IMR-90 (cell line): Measurements from ENCODE around the gene TFPI. TPM values are rescaled to one million over a fixed set of nuclear protein-coding genes. Genes with fewer than 3 reads are reported as not detected.
A peak's percentile ranks its signal among the peaks of the same experiment; 100 is the strongest.

Source experiments
- ATAC-seq: fragments of 200-7000 bp; cut with Tn5 transposase; 2 replicates; pipeline ENCODE4 v1.9.1; 2020; ENCODE audit warnings: low read depth, mild to moderate bottlenecking, moderate library complexity
- BruUV-seq: library from RNA; stranded (reverse); fragments of 400-500 nt; replicated peaks from 2 replicates; lab custom pipeline; 2021; lab: Mats Ljungman, UMichigan
- CTCF ChIA-PET: fragments of 300-600 bp; formaldehyde crosslinking; extraction: SDS; loops from one replicate; lab custom pipeline; 2021; ENCODE audit warnings: antibody characterized with exemption; lab: Yijun Ruan, JAX
- POLR2A ChIA-PET: fragments of 300-600 bp; sonication (Branson Sonifier 250); formaldehyde crosslinking; loops from one replicate; lab custom pipeline; 2022; ENCODE audit warnings: antibody characterized with exemption; ENCODE audit not compliant: unreplicated experiment; lab: Charles Lee
- DNase-seq: peaks from one replicate; pipeline ENCODE4 v3.0.0; 2013
- H2AFZ ChIP-seq: replicated peaks from 2 replicates; pipeline ENCODE3; 2013; ENCODE audit warnings: low read length, mild to moderate bottlenecking; ENCODE audit not compliant: poor library complexity
- H2AK5ac ChIP-seq: 2 replicates; pipeline ENCODE4 v1.6.1; 2013; ENCODE audit warnings: low read depth, low read length, inconsistent platforms
- H2AK9ac ChIP-seq: replicated peaks from 2 replicates; pipeline ENCODE3; 2013; ENCODE audit warnings: mild to moderate bottlenecking, low read depth, low read length, moderate library complexity; ENCODE audit not compliant: poor library complexity
- H2BK120ac ChIP-seq: 2 replicates; pipeline ENCODE4 v1.6.1; 2013; ENCODE audit warnings: low read depth, low read length, inconsistent platforms
- H2BK15ac ChIP-seq: 3 replicates; pipeline ENCODE4 v1.6.1; 2013; ENCODE audit warnings: low read depth, low read length, inconsistent platforms
- H2BK20ac ChIP-seq: 2 replicates; pipeline ENCODE4 v1.6.1; 2013; ENCODE audit warnings: low read depth, mild to moderate bottlenecking, inconsistent platforms, low read length, moderate library complexity
- H2BK5ac ChIP-seq: 2 replicates; pipeline ENCODE4 v1.6.1; 2013; ENCODE audit warnings: mild to moderate bottlenecking, low read depth, low read length, inconsistent platforms; ENCODE audit not compliant: poor library complexity, severe bottlenecking
- H3K14ac ChIP-seq: replicated peaks from 2 replicates; pipeline ENCODE4 v1.6.1; 2013; ENCODE audit warnings: low read depth, low read length, inconsistent platforms
- H3K18ac ChIP-seq: 2 replicates; pipeline ENCODE4 v1.6.1; 2013; ENCODE audit warnings: low read depth, low read length, control low read depth
- H3K23ac ChIP-seq: 2 replicates; pipeline ENCODE4 v1.6.1; 2013; ENCODE audit warnings: low read depth, low read length, inconsistent platforms
- H3K27ac ChIP-seq: 2 replicates; pipeline ENCODE4 v1.5.1; 2013; ENCODE audit warnings: mild to moderate bottlenecking, control low read depth, low read length; ENCODE audit not compliant: insufficient read depth
- H3K27me3 ChIP-seq: 2 replicates; pipeline ENCODE4 v1.6.1; 2013; ENCODE audit warnings: low read length; ENCODE audit not compliant: control insufficient read depth, insufficient read depth
- H3K36me3 ChIP-seq: 2 replicates; pipeline ENCODE4 v1.6.1; 2013; ENCODE audit warnings: low read length, mixed read lengths; ENCODE audit not compliant: control insufficient read depth, insufficient read depth
- H3K4ac ChIP-seq: 2 replicates; pipeline ENCODE4 v1.6.1; 2013; ENCODE audit warnings: low read depth, low read length, inconsistent platforms
- H3K4me1 ChIP-seq: 2 replicates; pipeline ENCODE4 v1.6.1; 2013; ENCODE audit warnings: low read length, mixed read lengths; ENCODE audit not compliant: control insufficient read depth, insufficient read depth
- H3K4me2 ChIP-seq: 2 replicates; pipeline ENCODE4 v1.6.1; 2013; ENCODE audit warnings: low read depth, mild to moderate bottlenecking, control low read depth, low read length, moderate library complexity
- H3K4me3 ChIP-seq: 2 replicates; pipeline ENCODE4 v1.5.1; 2013; ENCODE audit warnings: low read depth, mild to moderate bottlenecking, control low read depth, low read length, moderate library complexity; ENCODE audit not compliant: insufficient read depth
- H3K56ac ChIP-seq: 2 replicates; pipeline ENCODE4 v1.6.1; 2013; ENCODE audit warnings: low read length, inconsistent platforms; ENCODE audit not compliant: insufficient read depth; ENCODE audit errors: extremely low read depth
- H3K79me1 ChIP-seq, 2 experiments: 2 replicates each; pipeline ENCODE4 v1.6.1; 2013; ENCODE audit warnings: low read length in 2 of 2, inconsistent platforms in 1 of 2, low read depth in 1 of 2
- H3K9ac ChIP-seq: 2 replicates; pipeline ENCODE4 v1.6.1; 2013; ENCODE audit warnings: low read depth, low read length, control low read depth
- H3K9me1 ChIP-seq: 2 replicates; pipeline ENCODE4 v1.6.1; 2013; ENCODE audit warnings: low read length, inconsistent platforms; ENCODE audit not compliant: insufficient read depth
- H3K9me3 ChIP-seq: 2 replicates; pipeline ENCODE4 v1.6.1; 2013; ENCODE audit warnings: low read length; ENCODE audit not compliant: control insufficient read depth, insufficient read depth
- H4K20me1 ChIP-seq: 2 replicates; pipeline ENCODE4 v1.6.1; 2013; ENCODE audit warnings: low read length, inconsistent platforms; ENCODE audit not compliant: insufficient read depth
- H4K5ac ChIP-seq: 2 replicates; pipeline ENCODE4 v1.6.1; 2013; ENCODE audit warnings: mild to moderate bottlenecking, low read depth, low read length, control low read depth
- H4K8ac ChIP-seq, 2 experiments: 2 replicates each; pipeline ENCODE4 v1.6.1; 2013; ENCODE audit warnings: low read depth in 2 of 2, low read length in 2 of 2, control low read depth in 1 of 2, inconsistent platforms in 1 of 2
- H4K91ac ChIP-seq: 2 replicates; pipeline ENCODE4 v1.6.1; 2013; ENCODE audit warnings: low read depth, low read length, inconsistent platforms; ENCODE audit not compliant: insufficient read depth
- BHLHE40 ChIP-seq: fragments of 150-350 bp; IDR thresholded peaks from 2 replicates; pipeline ENCODE4 v1.6.1; 2016; ENCODE audit warnings: mild to moderate bottlenecking, low read depth, low read length
- CHD1 ChIP-seq: IDR thresholded peaks from 2 replicates; pipeline ENCODE4 v1.6.1; 2012; ENCODE audit warnings: low read depth, low read length, improper control_type of control experiment
- CTCF ChIP-seq: conservative IDR thresholded peaks from 2 replicates; pipeline ENCODE4 v1.5.1; 2012; ENCODE audit warnings: mild to moderate bottlenecking, low read depth, low read length, improper control_type of control experiment
- MAFK ChIP-seq: IDR thresholded peaks from 2 replicates; pipeline ENCODE4 v1.6.1; 2012; ENCODE audit warnings: low read depth, low read length, improper control_type of control experiment
- MAZ ChIP-seq: IDR thresholded peaks from 2 replicates; pipeline ENCODE4 v1.6.1; 2012; ENCODE audit warnings: low read depth, mild to moderate bottlenecking, low read length, improper control_type of control experiment, moderate library complexity, borderline replicate concordance
- MXI1 ChIP-seq: IDR thresholded peaks from 2 replicates; pipeline ENCODE4 v1.6.1; 2012; ENCODE audit warnings: low read depth, mild to moderate bottlenecking, low read length, moderate library complexity, borderline replicate concordance
- NFE2L2 ChIP-seq: fragments of 150-350 bp; IDR thresholded peaks from 2 replicates; pipeline ENCODE4 v1.6.1; 2016; ENCODE audit warnings: low read depth, mild to moderate bottlenecking, low read length
- POLR2A ChIP-seq: IDR thresholded peaks from 2 replicates; pipeline ENCODE4 v1.6.1; 2012; ENCODE audit warnings: mild to moderate bottlenecking, low read depth, low read length
- RAD21 ChIP-seq: IDR thresholded peaks from 2 replicates; pipeline ENCODE4 v1.6.1; 2012; ENCODE audit warnings: low read length, improper control_type of control experiment
- RCOR1 ChIP-seq: IDR thresholded peaks from 2 replicates; pipeline ENCODE4 v1.6.1; 2012; ENCODE audit warnings: mild to moderate bottlenecking, low read length, improper control_type of control experiment; ENCODE audit not compliant: insufficient replicate concordance
- SMC3 ChIP-seq: fragments of 150-350 bp; IDR thresholded peaks from 2 replicates; pipeline ENCODE4 v1.6.1; 2016; ENCODE audit warnings: low read depth, mild to moderate bottlenecking, antibody characterized with exemption, low read length, moderate library complexity
- WGBS, 2 experiments: methylation state at CpG; one replicate each; pipeline versions ENCODE4 v1.1.5 to v1.1.7; 2013; ENCODE audit warnings: missing lambda C conversion rate in 2 of 2; ENCODE audit not compliant: insufficient read length in 1 of 2; ENCODE audit errors: extremely low coverage in 2 of 2; 5-methylcytosine and 5-hydroxymethylcytosine counted together
- dilution Hi-C: fragments of 300-500 bp; cut with HindIII; formaldehyde crosslinking; loops from one replicate; pipeline ENCODE4 v1.14.3; 2018; ENCODE audit warnings: low sequenced_read_pairs; ENCODE audit not compliant: unreplicated experiment
- in situ Hi-C: fragments of 300-500 bp; cut with MboI; formaldehyde crosslinking; loops from 3 replicates; pipeline ENCODE4 v1.14.3; 2019; ENCODE audit warnings: low sequenced_read_pairs, inconsistent platforms, mixed read lengths
- intact Hi-C: fragments of 100-400 bp; cut with micrococcal nuclease; formaldehyde crosslinking; loops from 2 replicates; pipeline ENCODE4 v1.10.0; 2022
- polyA plus RNA-seq, 3 experiments: library from polyadenylated mRNA; depleted of rRNA; stranded (reverse); fragments of >200 nt; gene quantifications; 2 replicates each; pipeline ENCODE4 v1.2.3, GENCODE V29; 2012; ENCODE audit warnings: low replicate concordance in 1 of 3
- total RNA-seq: library from RNA; depleted of rRNA; stranded (reverse); fragments of >200 nt; gene quantifications from 2 replicates; pipeline ENCODE4 v1.2.3, GENCODE V29; 2012
- TF ChIP-seq, protein P1 (sequence below): fragments of 150-350 bp; IDR thresholded peaks from 2 replicates; pipeline ENCODE4 v1.6.1; 2017; ENCODE audit warnings: mild to moderate bottlenecking, antibody characterized with exemption, low read length, low read depth
- TF ChIP-seq, protein P2 (sequence below): fragments of 150-350 bp; IDR thresholded peaks from 2 replicates; pipeline ENCODE4 v1.6.1; 2016; ENCODE audit warnings: low read depth, mild to moderate bottlenecking, low read length, moderate library complexity, borderline replicate concordance

TFPI gene
- total and polyA plus RNA-seq, 2 of the 4 experiments (the other 2 are of a cell fraction) = 33.9 to 83.0 TPM

DNA sequence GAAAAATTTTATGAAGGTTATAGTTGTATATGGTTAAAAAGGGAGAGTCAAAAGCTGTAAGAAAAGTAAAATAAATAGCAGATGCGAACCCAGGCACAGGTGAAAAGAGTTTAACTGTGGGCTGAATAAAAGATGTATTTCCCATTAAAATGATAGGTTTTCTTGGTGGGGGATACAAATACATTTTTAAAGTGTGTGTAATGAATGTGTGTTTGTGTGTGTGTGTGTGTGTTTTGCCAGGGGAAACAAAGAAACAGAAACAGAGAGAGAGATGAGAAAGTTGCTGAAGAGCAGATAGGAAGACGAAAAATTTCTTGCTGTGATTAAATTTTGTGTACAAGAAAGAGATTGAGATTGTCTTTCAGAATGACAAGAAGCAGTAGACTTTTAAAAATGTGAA lies 12.1 kb downstream of the TFPI start:
- Histone ChIP-seq H2AFZ (no peak overlapping the region), H3K9me1 (no peaks in the 10 kb centered on the region), H3K18ac (peak overlapping the region; percentile 30; the same call in 1 of the 2 replicates), H3K56ac (no peak overlapping the region), H2BK5ac (peak overlapping the region; percentile 86), H4K91ac (peak overlapping the region; percentile 4; the same call in 1 of the 2 replicates), H3K9me3 (no peaks in the 10 kb centered on the region), H3K36me3 (peaks cover 17% of the 10 kb centered on the region), H4K20me1 (no peaks in the 10 kb centered on the region), H2BK20ac (no peak overlapping the region), H2BK15ac (peak overlapping the region; percentile 50; the same call in 1 of the 3 replicates), H4K8ac (0 out of 4 replicates have a peak overlapping the region, but pooled peaks of 1 of the 2 experiments have one; percentile 26), H3K27ac (peak overlapping the region; percentile 85; the same call in 1 of the 2 replicates), H3K4me2 (peak overlapping the region; percentile 28; the same call in 1 of the 2 replicates), H2AK5ac (no peak overlapping the region), H3K9ac (no peak overlapping the region), H3K23ac (peak overlapping the region; percentile 26; the same call in 1 of the 2 replicates), H3K4me3 (no peak overlapping the region), H2AK9ac (no peak overlapping the region), H3K4me1 (peaks cover 11% of the 10 kb centered on the region), H3K79me1 (peaks cover 9 to 29% of the 10 kb centered on the region in 2 experiments), H4K5ac (no peak overlapping the region), H3K27me3 (no peaks in the 10 kb centered on the region), H3K14ac (no peak overlapping the region), H3K4ac (peak overlapping the region; percentile 20; the same call in 1 of the 2 replicates), H2BK120ac (peak overlapping the region; percentile 30)
- BruUV-seq = no TSS peak
- DNase-seq (no peak), ATAC-seq (no peak; the same call in 1 of the 2 replicates)
- dilution Hi-C loops (no loop called here), in situ Hi-C loops (no loop called here), intact Hi-C loops (no loop called here)
- TF ChIP-seq NFE2L2 = no peak
- no peak for TF ChIP-seq CHD1
- no peak for TF ChIP-seq MAFK
- TF ChIP-seq SMC3 = no peak
- TF ChIP-seq, protein P1, sequence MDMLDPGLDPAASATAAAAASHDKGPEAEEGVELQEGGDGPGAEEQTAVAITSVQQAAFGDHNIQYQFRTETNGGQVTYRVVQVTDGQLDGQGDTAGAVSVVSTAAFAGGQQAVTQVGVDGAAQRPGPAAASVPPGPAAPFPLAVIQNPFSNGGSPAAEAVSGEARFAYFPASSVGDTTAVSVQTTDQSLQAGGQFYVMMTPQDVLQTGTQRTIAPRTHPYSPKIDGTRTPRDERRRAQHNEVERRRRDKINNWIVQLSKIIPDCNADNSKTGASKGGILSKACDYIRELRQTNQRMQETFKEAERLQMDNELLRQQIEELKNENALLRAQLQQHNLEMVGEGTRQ = no peak
- TF ChIP-seq BHLHE40 = no peak
- no peak for TF ChIP-seq MXI1
- no peak for TF ChIP-seq RCOR1
- TF ChIP-seq CTCF = no peak
- TF ChIP-seq MAZ = no peak
- no peak for TF ChIP-seq POLR2A
- TF ChIP-seq, protein P2, sequence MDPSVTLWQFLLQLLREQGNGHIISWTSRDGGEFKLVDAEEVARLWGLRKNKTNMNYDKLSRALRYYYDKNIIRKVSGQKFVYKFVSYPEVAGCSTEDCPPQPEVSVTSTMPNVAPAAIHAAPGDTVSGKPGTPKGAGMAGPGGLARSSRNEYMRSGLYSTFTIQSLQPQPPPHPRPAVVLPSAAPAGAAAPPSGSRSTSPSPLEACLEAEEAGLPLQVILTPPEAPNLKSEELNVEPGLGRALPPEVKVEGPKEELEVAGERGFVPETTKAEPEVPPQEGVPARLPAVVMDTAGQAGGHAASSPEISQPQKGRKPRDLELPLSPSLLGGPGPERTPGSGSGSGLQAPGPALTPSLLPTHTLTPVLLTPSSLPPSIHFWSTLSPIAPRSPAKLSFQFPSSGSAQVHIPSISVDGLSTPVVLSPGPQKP = no peak
- TF ChIP-seq RAD21 = no peak
- ChIA-PET POLR2A (no interaction called here), CTCF (interaction anchor here (0.6 kb wide), 1 partner anchor 57 kb away, joined by 3 read pairs; no protein-coding TSS in a partner anchor)
- WGBS, 2 experiments = 84% methylated on average over 2 of the region's 2 CpGs; no CpG with 5 or more reads in 1 of the 2 experiments
